Glutamatergic neuron (in vitro differentiated cells): ENCODE results near the gene JAK1. TPM values are rescaled to one million over a fixed set of nuclear protein-coding genes. Genes with fewer than 3 reads are reported as not detected.

Experiments
- DNase-seq: peaks from one replicate; pipeline ENCODE4 v3.0.0; 2022
- H3K27ac Mint-ChIP-seq: one replicate; pipeline ENCODE4 v1.8.0; 2020; ENCODE audit warnings: mild to moderate bottlenecking, mixed read lengths, inconsistent platforms; ENCODE audit not compliant: unreplicated experiment
- H3K27me3 Mint-ChIP-seq: one replicate; pipeline ENCODE4 v1.8.0; 2020; ENCODE audit warnings: mild to moderate bottlenecking, moderate library complexity, mixed read lengths, inconsistent platforms; ENCODE audit not compliant: unreplicated experiment
- H3K36me3 Mint-ChIP-seq: one replicate; pipeline ENCODE4 v1.8.0; 2020; ENCODE audit warnings: mild to moderate bottlenecking, mixed read lengths, inconsistent platforms; ENCODE audit not compliant: unreplicated experiment
- H3K4me1 Mint-ChIP-seq: one replicate; pipeline ENCODE4 v1.8.0; 2020; ENCODE audit warnings: mild to moderate bottlenecking, low read depth, mixed read lengths, inconsistent platforms; ENCODE audit not compliant: unreplicated experiment
- H3K4me3 Mint-ChIP-seq: one replicate; pipeline ENCODE4 v1.8.0; 2020; ENCODE audit warnings: mild to moderate bottlenecking, mixed read lengths, inconsistent platforms; ENCODE audit not compliant: unreplicated experiment
- H3K9me3 Mint-ChIP-seq: one replicate; pipeline ENCODE4 v1.8.0; 2020; ENCODE audit warnings: mild to moderate bottlenecking, moderate library complexity, mixed read lengths, inconsistent platforms; ENCODE audit not compliant: unreplicated experiment
- total RNA-seq: library from RNA; stranded (reverse); fragmentation: NEBNext Ultra II Directional; extraction: Animal tissue kit (Norgen Biotek cat#: 25700); gene quantifications from one replicate; pipeline ENCODE4 v1.2.1, GENCODE V29; 2021; ENCODE audit not compliant: unreplicated experiment
- TF ChIP-seq, protein P1 (sequence below): fragments of 200-600 bp; sonication (generic); IDR thresholded peaks from one replicate; pipeline ENCODE4 v1.5.0; 2021; ENCODE audit not compliant: partially characterized antibody, unreplicated experiment

The JAK1 gene
- total RNA-seq, 1 donor from 2014 or later: 16.9 TPM

DNA sequence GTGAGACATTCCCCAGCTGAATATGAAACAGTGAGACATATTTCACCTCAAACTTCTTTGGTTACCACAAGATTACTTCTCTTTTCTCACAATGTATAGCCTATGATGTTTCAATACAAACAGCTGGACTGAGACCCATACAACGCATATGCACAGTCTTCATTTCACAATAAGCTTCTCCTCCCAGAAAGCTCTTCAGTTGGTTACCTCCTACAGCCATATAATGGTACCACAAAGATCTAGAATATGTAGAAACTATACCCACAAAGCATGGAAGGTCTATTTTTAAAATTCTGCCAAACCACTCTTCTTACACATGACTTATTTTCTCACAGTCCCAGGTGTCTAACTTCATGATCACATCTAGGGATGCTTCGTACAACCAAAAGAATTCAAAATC is 70.8 kb downstream of the JAK1 start:
- no peak overlapping the region for H3K27ac Mint-ChIP-seq
- peaks cover 2% of the 10 kb centered on the region for H3K4me1 Mint-ChIP-seq
- H3K4me3 Mint-ChIP-seq: no peak overlapping the region
- no peaks in the 10 kb centered on the region for H3K27me3 Mint-ChIP-seq
- no peaks in the 10 kb centered on the region for H3K36me3 Mint-ChIP-seq
- no peaks in the 10 kb centered on the region for H3K9me3 Mint-ChIP-seq
- TF ChIP-seq, protein P1, sequence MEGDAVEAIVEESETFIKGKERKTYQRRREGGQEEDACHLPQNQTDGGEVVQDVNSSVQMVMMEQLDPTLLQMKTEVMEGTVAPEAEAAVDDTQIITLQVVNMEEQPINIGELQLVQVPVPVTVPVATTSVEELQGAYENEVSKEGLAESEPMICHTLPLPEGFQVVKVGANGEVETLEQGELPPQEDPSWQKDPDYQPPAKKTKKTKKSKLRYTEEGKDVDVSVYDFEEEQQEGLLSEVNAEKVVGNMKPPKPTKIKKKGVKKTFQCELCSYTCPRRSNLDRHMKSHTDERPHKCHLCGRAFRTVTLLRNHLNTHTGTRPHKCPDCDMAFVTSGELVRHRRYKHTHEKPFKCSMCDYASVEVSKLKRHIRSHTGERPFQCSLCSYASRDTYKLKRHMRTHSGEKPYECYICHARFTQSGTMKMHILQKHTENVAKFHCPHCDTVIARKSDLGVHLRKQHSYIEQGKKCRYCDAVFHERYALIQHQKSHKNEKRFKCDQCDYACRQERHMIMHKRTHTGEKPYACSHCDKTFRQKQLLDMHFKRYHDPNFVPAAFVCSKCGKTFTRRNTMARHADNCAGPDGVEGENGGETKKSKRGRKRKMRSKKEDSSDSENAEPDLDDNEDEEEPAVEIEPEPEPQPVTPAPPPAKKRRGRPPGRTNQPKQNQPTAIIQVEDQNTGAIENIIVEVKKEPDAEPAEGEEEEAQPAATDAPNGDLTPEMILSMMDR: no peak
- DNase-seq: no peak

DNA sequence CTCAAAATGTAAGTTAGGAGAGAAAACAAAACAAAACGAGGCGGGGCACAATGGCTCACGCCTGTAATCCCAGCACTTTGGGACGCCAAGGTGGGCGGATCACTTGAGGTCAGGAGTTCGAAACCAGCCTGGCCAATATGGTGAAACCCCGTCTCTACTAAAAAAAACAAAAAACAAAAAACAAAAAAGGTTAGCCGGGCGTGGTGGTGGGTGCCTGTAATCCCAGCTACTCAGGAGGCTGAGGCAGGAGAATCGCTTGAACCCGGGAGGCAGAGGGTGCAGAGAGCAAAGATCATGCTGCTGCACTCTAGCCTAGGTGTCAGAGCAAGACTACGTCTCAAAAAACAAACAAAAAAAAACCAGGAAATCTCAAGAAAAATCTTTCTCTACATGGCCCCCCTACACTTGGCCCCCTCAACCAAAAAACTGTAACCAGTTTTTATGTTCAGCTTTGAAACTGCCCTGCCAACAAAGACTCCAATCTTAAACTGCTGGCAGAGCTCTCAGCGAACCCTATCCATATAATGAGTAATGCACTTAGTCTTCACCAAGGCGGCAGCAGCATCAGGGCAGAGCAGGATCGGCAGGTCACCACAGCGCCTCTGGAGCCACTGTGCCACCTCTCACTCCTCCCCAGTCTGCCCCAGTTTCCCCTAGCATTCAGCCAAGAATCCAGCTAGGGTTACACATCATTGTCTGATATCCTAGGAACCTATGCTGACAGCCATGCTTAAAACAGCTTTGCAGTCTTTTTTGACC is 71.7 kb downstream of the JAK1 start:
- H3K27ac Mint-ChIP-seq: no peak overlapping the region
- H3K4me1 Mint-ChIP-seq: peaks cover 2% of the 10 kb centered on the region
- no peak for DNase-seq
- H3K27me3 Mint-ChIP-seq: no peaks in the 10 kb centered on the region
- H3K4me3 Mint-ChIP-seq: no peak overlapping the region
- no peaks in the 10 kb centered on the region for H3K9me3 Mint-ChIP-seq
- H3K36me3 Mint-ChIP-seq: no peaks in the 10 kb centered on the region
- TF ChIP-seq, protein P1: no peak

DNA sequence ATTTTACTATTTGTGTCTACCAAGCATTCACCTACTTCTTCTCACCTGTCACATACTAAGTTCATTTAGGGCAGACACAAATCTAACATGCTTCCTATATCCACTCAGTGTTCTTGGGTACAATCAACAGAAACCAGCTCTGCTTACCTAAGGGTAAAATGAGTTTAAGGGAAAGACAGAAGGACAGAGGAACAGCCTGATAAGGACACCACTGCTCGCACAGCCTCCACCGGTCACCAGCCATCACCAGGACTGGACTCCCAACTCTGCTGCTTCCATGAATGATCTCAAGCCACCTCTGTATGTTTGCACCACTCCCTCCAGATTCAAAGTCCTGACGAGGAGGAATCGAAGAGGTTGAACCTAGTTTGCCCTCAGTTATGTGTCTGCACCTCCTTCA is 72.4 kb downstream of the JAK1 start:
- no peak overlapping the region for H3K27ac Mint-ChIP-seq
- H3K4me1 Mint-ChIP-seq: peaks cover 2% of the 10 kb centered on the region
- TF ChIP-seq, protein P1: no peak

DNA sequence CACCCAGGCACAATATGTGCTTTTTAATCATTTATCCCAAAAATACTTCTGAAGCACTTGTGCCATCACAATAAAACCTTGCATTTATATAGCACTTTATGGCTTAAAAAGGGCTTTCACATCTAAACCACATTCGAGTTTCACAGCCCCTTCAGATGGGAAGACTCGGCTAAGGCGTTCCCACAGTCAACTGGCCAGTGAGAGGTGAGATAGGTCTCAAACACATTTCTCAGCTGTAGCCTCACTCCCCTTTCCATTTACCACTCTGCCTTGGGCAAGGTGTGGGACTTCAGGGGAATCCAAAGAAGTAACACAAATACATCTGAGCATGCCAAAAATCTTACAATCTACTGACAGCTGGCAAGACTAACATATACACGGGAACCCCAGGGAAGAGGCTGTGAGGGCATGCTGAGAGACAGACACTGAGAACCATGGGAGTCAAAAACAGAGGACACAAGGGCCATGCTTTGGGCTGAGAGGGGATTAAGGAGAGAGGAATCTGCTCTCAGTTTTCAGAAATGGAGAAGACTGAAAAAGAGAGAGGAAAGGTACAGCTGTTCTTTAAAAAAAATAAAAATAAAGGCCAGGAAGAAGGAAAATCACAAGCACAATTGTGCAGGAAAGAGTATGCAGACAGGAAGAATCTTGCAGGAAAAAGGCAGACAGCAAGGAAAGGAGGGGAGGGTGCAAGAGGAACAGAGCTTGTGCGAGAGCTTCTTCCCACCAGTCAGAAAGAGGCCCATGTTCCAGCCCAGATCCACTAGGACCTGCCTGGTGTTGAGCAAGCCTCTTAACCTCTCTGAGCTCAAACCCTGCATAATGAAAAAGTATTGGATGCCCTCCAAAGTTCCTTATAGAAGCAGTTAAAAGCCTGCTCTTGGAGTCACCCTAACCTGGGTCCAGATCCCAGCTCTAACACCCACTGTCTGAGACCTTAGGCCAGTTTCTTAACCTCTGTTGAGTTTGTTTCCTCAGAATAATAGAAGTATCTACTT is 73.5 kb downstream of the JAK1 start:
- TF ChIP-seq, protein P1: no peak
- H3K36me3 Mint-ChIP-seq: no peaks in the 10 kb centered on the region
- H3K27me3 Mint-ChIP-seq: no peaks in the 10 kb centered on the region
- peaks cover 2% of the 10 kb centered on the region for H3K4me1 Mint-ChIP-seq
- no peaks in the 10 kb centered on the region for H3K9me3 Mint-ChIP-seq
- no peak overlapping the region for H3K27ac Mint-ChIP-seq
- H3K4me3 Mint-ChIP-seq: no peak overlapping the region
- no peak for DNase-seq

More for the DNA sequence above, 72.4 kb downstream of the JAK1 start:
- Mint-ChIP-seq H3K36me3 (no peaks in the 10 kb centered on the region), H3K9me3 (no peaks in the 10 kb centered on the region), H3K4me3 (no peak overlapping the region), H3K27me3 (no peaks in the 10 kb centered on the region)
- no peak for DNase-seq

DNA sequence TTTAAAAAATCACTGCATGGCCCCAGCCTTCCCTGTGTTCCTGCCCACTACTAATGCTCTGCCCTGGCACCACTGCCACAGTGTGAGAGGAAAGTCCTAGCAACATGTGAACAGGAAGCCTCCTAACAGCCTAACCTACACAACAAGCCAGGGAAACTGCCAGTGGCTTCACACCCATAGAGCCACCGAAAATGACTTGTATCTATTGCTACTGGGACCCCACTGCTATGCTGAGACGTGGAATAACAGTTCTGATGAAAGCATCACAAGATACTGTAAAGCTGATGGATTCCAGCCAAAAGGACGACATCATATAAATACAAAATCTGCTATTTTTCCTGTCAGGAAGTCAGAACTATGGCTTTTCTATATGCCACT is 74.9 kb downstream of the JAK1 start:
- TF ChIP-seq, protein P1: no peak
- H3K27me3 Mint-ChIP-seq: peaks cover 4% of the 10 kb centered on the region
- no peak overlapping the region for H3K4me3 Mint-ChIP-seq
- H3K27ac Mint-ChIP-seq: no peak overlapping the region
- no peaks in the 10 kb centered on the region for H3K36me3 Mint-ChIP-seq
- no peak for DNase-seq
- peaks cover 12% of the 10 kb centered on the region for H3K4me1 Mint-ChIP-seq
- no peaks in the 10 kb centered on the region for H3K9me3 Mint-ChIP-seq
